GM18520 (cell line): ENCODE measurements around the gene TXNRD1.
"Not testable (repeated sequence)": the region's sequence is repeated elsewhere in the genome, so short reads cannot be mapped to it uniquely, and the experiment has no call there.

Experiments
- ATAC-seq: cut with Tn5 transposase; IDR thresholded peaks from one replicate; pipeline ENCODE4 v1.9.1; 2021; ENCODE audit not compliant: unreplicated experiment

The TXNRD1 gene

DNA sequence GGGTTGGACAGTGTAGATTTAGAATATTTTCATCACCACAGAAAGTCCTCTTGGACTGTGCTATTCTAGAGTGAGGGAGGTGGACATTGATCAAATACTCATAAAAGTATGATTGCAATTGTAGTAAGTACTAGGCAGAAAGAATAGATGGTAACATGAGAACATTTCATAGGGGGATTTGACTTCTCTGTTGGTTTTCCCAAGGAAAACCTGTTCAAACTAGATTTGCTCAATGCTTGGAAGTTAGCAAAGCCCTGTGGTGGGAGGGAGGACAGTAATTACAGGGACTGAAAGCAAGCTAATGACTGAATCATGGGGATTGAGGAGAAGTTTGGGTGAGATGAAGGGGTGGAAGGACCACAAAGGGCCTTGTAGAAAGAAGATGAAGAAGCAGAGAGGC, 63.6 kb downstream of the TXNRD1 start:
- ATAC-seq = no peak

DNA sequence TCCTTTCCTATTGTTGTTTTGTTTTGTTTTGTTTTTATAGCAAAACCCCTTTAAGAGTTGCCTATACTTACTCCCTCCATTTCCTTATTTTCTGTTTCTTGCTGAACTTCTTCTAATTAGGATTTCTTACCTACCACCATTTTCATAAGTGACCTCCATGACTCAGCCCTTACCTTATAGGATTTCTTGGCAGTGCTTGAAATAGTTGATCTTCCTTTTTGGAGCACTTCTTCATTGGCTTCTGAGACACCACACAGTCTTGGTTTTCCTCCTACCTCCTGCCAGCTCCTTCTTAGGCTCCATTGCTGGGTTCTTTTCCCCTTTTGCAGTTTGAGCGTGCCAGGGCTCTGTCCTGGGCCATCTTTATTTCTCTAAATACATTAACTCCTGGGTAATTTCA, 64.5 kb downstream of the TXNRD1 start:
- ATAC-seq = no peak

DNA sequence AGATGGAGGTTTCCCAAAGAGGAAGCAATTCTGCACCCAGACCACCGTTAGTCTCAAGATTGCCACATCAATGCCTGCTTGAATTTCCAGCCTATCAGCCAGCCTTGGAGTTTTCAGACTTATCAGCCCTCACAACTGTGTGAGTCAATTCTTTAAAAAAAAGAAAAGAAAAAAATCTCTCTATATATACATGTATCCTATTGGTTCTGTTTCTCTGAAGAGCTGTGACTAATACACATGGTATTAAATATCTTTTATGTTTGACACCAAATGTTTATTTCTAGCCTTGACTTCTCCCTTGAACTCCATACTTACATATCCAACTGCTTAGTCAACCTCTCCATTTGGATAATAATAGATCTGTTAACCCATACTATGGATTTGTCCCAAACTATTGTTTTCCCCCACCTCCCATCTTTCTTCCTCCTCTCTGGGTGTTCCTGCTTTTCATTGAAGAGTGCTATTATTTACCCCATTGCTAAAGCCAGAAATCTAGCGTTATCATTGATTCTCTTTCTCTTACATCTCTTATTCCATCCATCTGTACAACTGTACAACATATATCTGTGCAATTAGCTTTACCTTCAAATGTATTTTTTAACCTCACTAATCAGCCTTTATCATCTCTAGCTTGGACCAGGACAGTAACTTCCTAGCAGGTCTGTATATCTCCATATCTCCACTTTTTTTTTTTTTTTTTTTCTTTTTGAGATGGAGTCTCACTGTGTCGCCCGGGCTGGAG, 65.3 kb downstream of the TXNRD1 start:
- no peak for ATAC-seq

DNA sequence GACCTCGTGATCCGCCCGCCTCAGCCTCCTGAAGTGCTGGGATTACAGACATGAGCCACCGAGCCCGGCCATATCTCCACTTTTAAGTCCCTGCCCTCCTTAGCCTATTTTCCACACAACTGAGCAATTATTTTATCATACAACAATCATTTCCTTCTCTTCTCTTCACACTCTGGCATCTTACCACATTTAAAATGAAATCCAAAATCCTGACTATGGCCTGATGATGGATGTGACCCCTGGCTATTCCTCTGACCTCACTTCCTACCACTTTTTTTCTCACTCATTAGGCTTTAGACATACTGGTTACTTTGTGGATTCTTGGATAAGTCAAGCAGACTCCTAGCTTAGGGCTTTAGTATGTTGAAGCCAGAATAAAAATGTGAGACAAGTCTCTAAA, 66.1 kb downstream of the TXNRD1 start:
- no peak for ATAC-seq

DNA sequence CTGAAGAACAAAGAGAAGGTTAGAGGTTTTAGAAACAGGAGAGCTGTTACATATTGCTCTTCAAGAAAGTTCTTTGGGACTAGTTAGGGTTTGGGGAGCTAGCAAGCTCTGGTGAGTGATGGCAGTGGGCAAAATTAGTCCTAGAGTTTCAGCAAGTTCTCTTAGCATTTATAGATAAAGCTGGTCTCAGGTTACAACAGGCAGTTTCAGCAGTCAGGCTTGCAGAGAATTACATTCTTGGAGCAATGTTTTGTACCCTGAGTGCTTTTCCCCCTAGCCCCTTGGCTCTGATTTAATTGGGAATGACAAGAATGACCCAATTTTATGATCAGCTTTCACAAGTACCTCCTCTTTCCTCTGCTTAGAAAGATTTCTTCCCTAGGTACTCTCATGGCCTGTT, 66.5 kb downstream of the TXNRD1 start:
- ATAC-seq = no peak

DNA sequence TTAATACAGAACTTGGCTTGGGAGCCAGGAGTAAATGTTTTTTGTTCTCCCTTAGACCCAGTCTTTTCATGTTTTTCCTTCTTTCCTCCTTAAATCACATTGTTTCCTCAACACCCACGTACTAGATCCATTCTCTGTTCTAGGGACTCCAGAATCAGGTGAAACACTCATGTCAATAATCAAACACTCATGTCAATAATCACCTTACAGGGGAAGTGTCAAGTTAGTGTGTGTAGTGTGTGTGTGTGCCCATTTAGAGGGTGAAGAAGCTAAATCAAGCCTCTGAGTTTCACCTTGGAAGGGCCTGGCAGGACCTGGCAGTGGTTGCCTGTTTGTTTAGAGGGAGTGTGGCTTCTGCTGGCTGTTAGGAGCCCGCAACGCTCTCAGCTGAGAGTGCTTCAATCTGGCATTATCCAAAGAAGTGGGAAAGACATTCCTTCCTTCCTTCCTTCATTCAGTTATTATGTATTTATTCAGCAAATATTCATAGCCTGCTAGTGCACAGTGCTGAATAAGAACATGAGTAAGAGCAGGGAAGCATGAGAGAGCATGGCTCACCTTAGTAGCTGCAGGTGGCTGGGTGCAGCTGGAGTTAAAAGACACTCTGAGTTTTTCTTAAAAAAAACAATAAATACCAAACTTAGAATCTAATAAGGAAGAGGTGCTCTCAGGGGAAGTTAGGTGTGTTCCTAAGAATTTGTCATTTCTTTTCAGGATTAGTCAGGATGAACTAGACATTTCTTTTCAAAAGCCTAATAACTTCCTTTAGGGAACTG, 70.3 kb downstream of the TXNRD1 start:
- no peak for ATAC-seq

DNA sequence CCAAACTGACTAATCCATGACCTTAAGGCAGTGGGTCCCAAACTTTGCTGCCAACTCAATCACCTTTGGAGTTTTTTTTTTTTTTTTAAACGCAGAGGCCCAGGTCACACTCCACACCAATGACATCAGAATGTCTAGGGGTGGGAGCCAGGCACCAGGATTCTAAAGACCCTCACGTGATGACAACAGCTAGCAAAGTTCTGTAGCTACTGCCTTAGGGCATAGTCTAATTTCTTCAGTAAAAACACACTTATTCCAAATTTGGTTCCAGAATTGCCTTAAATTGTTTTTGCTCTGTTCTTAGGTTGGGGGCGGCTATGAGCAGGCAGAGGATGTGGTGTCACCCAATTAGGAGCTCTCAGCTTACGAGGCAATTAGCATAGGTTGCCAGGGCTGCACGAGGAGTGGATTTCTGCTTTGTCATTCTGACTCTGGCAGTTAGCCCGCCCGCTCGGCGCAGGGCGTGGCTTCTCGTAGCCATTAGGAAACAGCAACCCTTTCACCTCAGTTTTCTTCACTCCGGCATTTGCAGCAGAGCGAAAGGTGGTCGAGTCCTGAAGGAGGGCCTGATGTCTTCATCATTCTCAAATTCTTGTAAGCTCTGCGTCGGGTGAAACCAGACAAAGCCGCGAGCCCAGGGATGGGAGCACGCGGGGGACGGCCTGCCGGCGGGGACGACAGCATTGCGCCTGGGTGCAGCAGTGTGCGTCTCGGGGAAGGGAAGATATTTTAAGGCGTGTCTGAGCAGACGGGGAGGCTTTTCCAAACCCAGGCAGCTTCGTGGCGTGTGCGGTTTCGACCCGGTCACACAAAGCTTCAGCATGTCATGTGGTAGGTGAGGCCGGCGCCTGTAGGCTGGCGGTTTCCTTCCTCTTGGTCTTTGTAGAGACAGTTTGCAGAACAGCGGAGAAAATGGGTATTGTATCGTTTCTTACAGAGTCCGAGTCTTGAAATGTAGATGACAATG, 71.2 kb downstream of the TXNRD1 start:
- ATAC-seq = peak; percentile 91

DNA sequence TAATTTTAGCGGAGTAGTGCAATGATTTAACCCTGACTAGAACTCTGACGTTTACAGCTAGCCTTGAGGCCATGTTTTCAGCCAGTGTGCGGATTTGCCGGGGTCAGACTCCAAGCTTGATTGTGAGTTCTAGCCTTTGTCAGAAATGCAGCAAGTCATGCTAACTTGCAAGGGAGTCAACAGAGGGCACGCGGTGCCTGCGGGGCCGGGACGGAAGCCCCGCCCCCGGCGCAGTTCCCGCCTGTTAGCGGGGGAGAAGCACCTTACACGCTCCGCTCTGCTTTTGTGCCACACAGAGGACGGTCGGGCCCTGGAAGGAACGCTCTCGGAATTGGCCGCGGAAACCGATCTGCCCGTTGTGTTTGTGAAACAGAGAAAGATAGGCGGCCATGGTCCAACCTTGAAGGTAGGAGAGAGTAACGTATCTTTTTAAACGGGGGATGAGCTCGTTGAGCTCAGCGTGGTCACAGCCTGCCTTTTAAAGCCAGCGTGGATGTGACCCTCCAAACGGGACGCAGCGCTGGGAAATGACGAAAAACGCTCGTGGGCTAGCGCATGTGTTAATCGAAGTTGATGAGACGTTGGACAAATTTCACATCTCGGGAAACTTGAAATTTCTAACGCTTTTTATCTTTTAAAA, 73.2 kb downstream of the TXNRD1 start:
- ATAC-seq = peak; percentile 42

DNA sequence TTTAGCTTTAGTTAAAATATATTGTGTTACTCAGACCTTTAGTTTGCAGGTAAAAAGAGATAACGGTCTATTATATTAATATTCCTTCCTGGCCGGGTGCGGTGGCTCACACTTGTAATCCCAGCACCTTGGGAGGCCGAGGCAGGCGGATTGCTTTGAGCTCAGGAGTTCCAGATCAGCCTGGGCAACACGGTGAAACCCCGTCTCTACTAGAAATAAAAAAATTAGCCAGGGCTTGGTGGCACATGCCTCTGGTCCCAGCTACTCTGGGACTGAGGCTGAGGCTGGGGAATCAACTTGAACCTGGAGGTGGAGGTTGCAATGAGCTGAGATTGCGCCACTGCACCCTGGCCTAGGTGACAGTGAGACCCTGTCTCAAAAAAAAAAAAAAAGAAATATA, 74.7 kb downstream of the TXNRD1 start:
- no peak for ATAC-seq

DNA sequence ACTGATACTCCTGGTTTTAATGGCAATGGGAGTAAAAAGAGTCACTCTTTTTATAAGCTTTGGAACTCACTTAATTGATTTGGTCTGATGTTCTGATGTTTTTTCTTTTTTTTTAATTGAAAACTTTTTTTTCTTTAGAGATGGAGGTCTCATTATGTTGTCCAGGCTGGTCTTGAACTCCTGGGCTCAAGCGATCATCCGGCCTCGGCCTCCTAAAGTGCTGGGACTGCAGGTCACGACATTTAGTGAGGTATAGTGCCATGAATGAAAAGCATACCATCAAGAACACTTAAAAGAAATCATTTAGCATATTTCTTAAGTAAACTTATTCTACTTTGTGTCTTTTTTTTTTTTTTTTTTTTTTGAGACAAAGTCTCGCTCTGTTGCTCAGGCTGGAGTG, 75.3 kb downstream of the TXNRD1 start:
- ATAC-seq = no peak

DNA sequence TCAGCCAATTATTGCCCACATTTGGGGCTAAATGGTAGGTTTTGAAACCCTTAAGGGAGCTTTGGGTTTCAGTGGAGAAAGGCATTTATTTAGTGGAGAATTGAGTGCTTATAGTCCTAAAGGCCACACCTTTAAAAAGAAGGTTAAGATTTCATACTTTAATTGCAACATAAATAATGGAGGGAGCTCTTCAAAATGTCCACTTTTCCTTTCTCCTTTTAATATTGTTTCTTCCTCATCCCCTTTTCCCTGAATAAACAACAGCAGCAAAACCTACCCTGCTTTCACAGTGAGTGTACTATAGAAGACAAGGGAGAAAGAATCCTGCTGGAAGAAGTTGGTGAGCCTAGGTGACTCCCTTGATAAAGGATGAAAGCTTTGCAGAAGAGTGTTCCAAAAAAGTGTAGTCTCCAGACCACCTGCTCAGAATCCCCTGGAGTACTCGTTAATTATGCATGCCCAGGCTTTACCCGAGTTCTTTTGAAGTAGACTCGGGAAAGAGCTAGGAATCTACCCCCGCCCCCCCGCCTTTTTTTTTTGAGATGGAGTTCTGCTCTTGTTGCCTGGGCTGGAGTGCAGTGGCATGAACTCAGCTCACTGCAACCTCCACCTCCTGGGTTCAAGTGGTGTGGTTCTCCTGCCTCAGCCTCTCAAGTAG, 76.4 kb downstream of the TXNRD1 start:
- ATAC-seq = no peak

DNA sequence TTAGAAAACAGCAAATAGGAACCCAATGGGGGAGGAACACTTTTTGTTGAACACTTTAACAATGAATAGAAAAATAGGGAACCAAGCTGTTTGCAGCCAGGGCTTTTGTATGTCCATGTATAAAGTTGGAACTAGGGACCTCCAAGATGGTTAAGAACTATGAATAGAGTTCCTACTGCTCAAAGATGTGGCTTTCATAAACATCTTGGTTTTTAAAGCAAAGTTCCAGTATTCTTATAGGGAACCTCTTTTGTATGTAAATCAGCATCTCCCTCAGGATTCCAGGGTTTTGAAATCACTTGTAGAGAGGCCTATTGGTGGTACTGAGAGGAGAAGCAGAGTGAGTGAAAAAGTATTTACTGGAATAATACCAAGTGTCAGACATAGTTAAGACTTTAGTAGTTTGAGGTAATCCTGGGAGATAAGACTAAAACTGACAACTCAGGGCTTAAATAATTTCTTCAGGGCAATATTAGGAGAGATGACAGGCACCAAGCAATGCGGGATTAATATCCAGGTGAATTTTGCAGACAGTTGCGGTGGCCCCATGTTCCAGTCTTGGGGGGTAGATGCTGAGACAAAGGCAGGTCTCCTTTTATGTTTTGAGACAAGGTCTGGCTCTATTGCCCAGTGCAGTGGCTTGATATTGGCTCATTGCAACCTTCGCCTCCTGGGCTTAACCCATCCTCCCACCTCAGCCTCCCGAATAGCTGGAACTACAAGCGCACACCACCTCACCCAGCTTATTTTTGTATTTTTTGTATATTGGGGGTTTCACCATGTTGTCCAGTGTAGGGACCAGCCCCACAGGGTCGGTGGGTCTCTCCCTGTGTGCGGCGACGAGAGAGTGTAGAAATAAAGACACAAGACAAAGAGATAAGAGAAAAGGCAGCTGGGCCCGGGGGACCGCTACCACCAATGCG, 77.6 kb downstream of the TXNRD1 start:
- no peak for ATAC-seq

DNA sequence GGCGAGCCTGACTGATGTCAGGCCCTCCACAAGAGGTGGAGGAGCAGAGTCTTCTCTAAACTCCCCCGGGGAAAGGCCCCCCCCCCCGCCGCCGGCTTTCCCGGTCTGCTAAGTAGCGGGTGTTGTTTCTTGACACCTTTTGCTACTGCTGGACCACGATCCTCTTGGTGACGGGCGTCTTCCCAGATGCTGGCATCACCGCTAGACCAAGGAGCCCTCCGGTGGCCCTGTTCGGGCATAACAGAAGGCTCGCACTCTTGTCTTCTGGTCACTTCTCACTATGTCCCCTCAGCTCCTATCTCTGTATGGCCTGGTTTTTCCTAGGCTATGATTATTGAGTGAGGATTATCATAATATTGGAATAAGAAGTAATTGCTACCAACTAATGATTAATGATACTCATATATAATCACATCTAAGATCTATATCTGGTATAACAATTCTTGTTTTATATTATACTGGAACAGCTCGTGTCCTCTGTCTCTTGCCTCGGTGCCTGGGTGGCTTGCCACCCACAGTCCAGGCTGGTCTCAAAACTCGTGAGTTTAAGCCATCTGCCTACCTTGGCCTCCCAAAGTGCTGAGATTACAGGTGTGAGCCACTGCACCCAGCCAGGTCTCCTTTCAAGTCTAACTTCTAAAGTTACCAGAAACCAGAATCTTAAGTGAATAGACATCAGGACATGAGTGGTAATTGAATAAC, 78.7 kb downstream of the TXNRD1 start:
- ATAC-seq = not testable (repeated sequence)

DNA sequence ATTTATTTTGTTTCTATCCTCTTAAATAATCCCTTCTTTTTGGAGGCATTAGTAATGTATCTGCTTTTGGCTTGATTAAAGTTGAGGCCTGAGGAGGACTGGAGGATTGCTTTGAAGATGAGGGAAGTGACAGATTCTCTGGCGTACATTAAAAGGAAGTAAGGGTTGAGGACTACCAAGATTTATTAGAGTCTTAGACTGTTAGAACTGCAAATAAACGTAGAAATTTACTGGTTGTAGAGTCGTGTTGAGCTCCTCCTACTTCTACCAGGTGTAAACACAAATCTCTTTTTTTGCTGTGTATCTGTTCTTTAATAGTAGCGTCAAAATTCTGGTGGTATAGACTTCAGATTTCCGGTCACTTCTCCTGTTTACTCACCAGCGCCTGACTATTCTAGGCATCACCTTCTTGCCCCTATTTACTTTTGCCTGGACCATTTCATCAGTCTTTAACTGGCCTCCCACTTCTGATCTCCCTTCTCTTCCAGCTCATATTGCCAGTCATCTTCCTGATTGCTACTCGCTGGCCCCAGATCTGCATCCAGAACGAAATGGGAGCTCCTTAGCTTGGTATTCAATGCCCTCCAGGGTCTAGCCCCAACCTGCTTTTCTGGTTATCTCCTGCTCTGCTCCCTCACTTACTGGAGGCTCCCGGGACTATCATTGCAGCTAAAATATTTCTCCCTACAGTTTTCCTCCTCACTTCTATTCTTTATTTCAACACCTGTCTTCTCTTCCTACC, 79.5 kb downstream of the TXNRD1 start:
- ATAC-seq = no peak

DNA sequence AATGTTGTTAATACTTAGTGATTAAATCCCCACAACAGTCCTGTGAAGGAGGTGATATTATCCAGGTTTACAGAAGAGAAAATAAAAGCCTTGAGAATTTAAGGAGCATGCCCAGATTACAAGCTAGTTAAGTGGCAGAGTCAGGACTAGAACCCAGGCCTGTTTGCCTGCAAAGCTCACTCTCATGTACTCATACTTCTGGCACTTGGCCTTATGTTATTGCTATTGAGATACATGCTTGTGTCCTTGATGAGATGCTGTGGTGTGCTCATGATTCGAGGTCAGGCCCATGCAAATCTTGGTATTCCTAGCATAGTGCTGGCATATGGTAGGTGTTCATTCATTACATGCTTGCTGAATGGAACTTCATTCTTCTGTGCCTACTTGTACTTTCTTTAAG, 80.4 kb downstream of the TXNRD1 start:
- no peak for ATAC-seq

DNA sequence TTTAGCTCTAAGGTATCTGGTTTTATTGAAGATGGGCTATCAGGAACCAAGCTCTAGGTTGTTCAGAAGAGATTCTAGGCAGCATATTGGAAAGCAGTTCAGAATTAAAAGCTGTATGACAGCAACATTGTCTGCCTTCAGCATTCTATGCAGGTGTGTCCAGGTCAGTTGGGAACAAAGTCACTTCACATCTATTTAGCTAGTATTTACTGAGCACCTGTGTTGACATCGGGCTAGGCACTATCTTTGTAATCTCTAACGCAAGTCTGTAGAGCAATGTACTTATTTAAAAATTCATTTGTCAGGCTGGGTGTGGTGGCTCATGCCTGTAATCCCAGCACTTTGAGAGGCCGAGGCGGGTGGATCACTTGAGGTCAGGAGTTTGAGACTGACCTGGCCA, 81.1 kb downstream of the TXNRD1 start:
- no peak for ATAC-seq

DNA sequence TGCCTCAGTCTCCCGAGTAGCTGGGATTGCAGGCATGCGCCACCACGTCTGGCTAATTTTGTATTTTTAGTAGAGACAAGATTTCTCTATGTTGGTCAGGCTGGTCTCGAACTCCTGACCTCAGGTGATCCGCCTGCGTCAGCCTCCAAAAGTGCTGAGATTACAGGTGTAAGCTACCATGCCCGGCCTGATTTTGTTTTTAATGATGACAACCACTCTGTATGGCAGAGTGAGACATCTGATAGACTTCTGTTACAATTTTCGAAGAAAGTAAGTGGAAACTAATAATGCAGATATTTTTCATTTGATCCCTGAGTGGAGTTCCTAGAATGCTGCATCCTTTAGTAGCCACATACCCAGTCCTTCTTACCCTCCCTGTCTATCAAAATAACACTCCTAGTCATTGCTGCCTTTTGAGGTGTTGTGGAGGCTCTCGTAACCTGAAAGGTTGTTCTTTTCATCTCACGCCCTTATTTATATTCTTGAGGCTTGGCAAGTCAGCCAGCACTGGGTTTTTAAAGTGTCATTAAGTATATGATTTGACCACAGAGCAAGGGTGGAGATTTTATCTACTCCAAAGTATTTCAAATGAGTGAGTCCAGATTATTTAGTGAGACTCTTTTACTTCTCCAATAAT, 82.0 kb downstream of the TXNRD1 start:
- no peak for ATAC-seq
